ENCODE measurements around the gene PARP1. TPM values are rescaled to one million over a fixed set of nuclear protein-coding genes. Genes with fewer than 3 reads are reported as not detected.
A peak's percentile ranks its signal among the peaks of the same experiment; 100 is the strongest.

PARP1 gene
- total RNA-seq, 2 experiments from 2014 or later = 532 to 594 TPM

GRCh38 chr1:226355669-226356551 is 52.0 kb downstream of the PARP1 start:
- DNase-seq (ENCODE audit: low spot score) = peak; percentile 96
- ChIA-PET CTCF (ENCODE audit: unreplicated experiment) (interaction anchor here (1.1 to 1.3 kb wide), 2 partner anchors 23 to 230 kb away, joined by 3 to 4 read pairs; no protein-coding TSS in a partner anchor), POLR2A (interaction anchor here (0.9 to 5.8 kb wide), 10 partner anchors 11 to 230 kb away, joined by 3 to 55 read pairs (median 4); partner anchors contain the start of genes LIN9 and PARP1)
- TF ChIP-seq EZH2phosphoT487 (IDR thresholded peaks at IDR 0.05; ENCODE audit: borderline replicate concordance, low read depth, low read length) (no peak), CTCF (conservative IDR thresholded peaks at IDR 0.05; ENCODE audit: low read length) (no peak)
- peak overlapping the region; percentile 98 for H3K27ac ChIP-seq (ENCODE audit: low read depth, low read length, poor library complexity, severe bottlenecking)
- H3K36me3 ChIP-seq (ENCODE audit: insufficient read depth, low read length) = peaks cover 53% of the 10 kb centered on the region
- no peaks in the 10 kb centered on the region for H3K9me3 ChIP-seq (ENCODE audit: low read length)
- no peaks in the 10 kb centered on the region for H3K9me2 ChIP-seq (ENCODE audit: insufficient read depth, low read length)
- H3K4me3 ChIP-seq (ENCODE audit: low read depth, low read length, poor library complexity, severe bottlenecking) = peak overlapping the region; percentile 50
- intact Hi-C loops (cut with micrococcal nuclease; ENCODE audit: unreplicated experiment) = loop anchor here (1.0 kb wide), 3 partner anchors 13 to 231 kb away; partner anchors contain the start of gene LIN9
- TSS peak; percentile 64 for BruUV-seq (replicated peaks)
- peaks cover 76% of the 10 kb centered on the region for H3K4me1 ChIP-seq (ENCODE audit: insufficient read depth, low read length, poor library complexity, severe bottlenecking)
- no peaks in the 10 kb centered on the region for H4K20me1 ChIP-seq (ENCODE audit: insufficient read depth, low read length)
- H2AFZ ChIP-seq (ENCODE audit: low read length) = no peak overlapping the region
- peak overlapping the region; percentile 78 for H3K4me2 ChIP-seq (ENCODE audit: low read length)
- H3K79me2 ChIP-seq (ENCODE audit: insufficient read depth, low read depth, low read length) = no peaks in the 10 kb centered on the region; the same call in 1 of the 2 replicates

- no peaks in the 10 kb centered on the region; the same call in 1 of the 2 replicates for H3K79me2 ChIP-seq (ENCODE audit: insufficient read depth, low read depth, low read length)
- no TSS peak for BruUV-seq (replicated peaks)
- H3K9me2 ChIP-seq (ENCODE audit: insufficient read depth, low read length) = no peaks in the 10 kb centered on the region
- H3K4me2 ChIP-seq (ENCODE audit: low read length) = peak overlapping the region; percentile 78
- H4K20me1 ChIP-seq (ENCODE audit: insufficient read depth, low read length) = no peaks in the 10 kb centered on the region
- intact Hi-C loops (cut with micrococcal nuclease; ENCODE audit: unreplicated experiment) = loop anchor here (1.0 kb wide), 2 partner anchors 46 to 230 kb away; partner anchors contain the start of gene LIN9
- peak; percentile 79 for DNase-seq (ENCODE audit: low spot score)
- ChIA-PET CTCF (ENCODE audit: unreplicated experiment) (interaction anchor here (1.1 to 1.3 kb wide), 2 partner anchors 22 to 229 kb away, joined by 3 to 4 read pairs; no protein-coding TSS in a partner anchor), POLR2A (interaction anchor here (1.0 to 5.8 kb wide), 5 partner anchors 14 to 228 kb away, joined by 3 to 55 read pairs (median 7); partner anchors contain the start of genes LIN9 and PARP1)
- no peaks in the 10 kb centered on the region for H3K9me3 ChIP-seq (ENCODE audit: low read length)
- H3K4me3 ChIP-seq (ENCODE audit: low read depth, low read length, poor library complexity, severe bottlenecking) = peak overlapping the region; percentile 50
- peaks cover 85% of the 10 kb centered on the region for H3K4me1 ChIP-seq (ENCODE audit: insufficient read depth, low read length, poor library complexity, severe bottlenecking)
- TF ChIP-seq CTCF (conservative IDR thresholded peaks at IDR 0.05; ENCODE audit: low read length) (no peak), EZH2phosphoT487 (IDR thresholded peaks at IDR 0.05; ENCODE audit: borderline replicate concordance, low read depth, low read length) (no peak)
- H3K27ac ChIP-seq (ENCODE audit: low read depth, low read length, poor library complexity, severe bottlenecking) = peak overlapping the region; percentile 98
- no peak overlapping the region for H2AFZ ChIP-seq (ENCODE audit: low read length)
- peaks cover 44% of the 10 kb centered on the region for H3K36me3 ChIP-seq (ENCODE audit: insufficient read depth, low read length)
Measured at GRCh38 chr1:226355016-226355415, 52.9 kb downstream of the PARP1 start.
